Lower leg skin (tissue), 4 donors: Measurements from ENCODE around the gene ULK3. TPM values are rescaled to one million over a fixed set of nuclear protein-coding genes. Genes with fewer than 3 reads are reported as not detected.

Source experiments
- DNase-seq, 2 donors: peaks; one replicate each; pipeline ENCODE4 v3.0.0-alpha.2; 2019; ENCODE audit warnings: low spot score in 2 of 2
- H3K4me3 ChIP-seq: fragments of 200-600 bp; sonication (generic); 2 replicates; pipeline ENCODE4 v1.5.1; 2017; ENCODE audit warnings: mild to moderate bottlenecking, low read depth; ENCODE audit not compliant: poor library complexity, severe bottlenecking
- CTCF ChIP-seq, 3 donors: fragments of 450-650 bp; IDR thresholded peaks; one replicate each; pipeline ENCODE4 v1.5.1; 2016; ENCODE audit warnings: antibody characterized with exemption in 3 of 3, mild to moderate bottlenecking in 3 of 3, moderate library complexity in 2 of 3
- POLR2A ChIP-seq, 2 donors: fragments of 450-650 bp; IDR thresholded peaks; one replicate each; pipeline ENCODE4 v1.6.1; 2016 to 2017; ENCODE audit warnings: antibody characterized with exemption in 2 of 2, mild to moderate bottlenecking in 1 of 2, moderate library complexity in 1 of 2
- WGBS, 2 donors: methylation state at CpG; one replicate each; pipeline ENCODE4 v1.1.5; 2018; 5-methylcytosine and 5-hydroxymethylcytosine counted together
- intact Hi-C: fragments of 100-400 bp; cut with DNase I; formaldehyde crosslinking; loops from one replicate; pipeline ENCODE4 v1.15.0; 2023; ENCODE audit warnings: low total_unique reads
- total RNA-seq, 4 donors: library from RNA; depleted of rRNA; stranded (reverse); fragments of >200 nt; gene quantifications; one replicate each; pipeline ENCODE4 v1.1.0, GENCODE V29; 2016

Gene ULK3
- total RNA-seq, 4 donors from 2014 or later = 108 to 189 (median 123) TPM

- no peak overlapping the region for H3K4me3 ChIP-seq
- intact Hi-C loops = loop anchor here (10.0 kb wide), 1 partner anchor 50 kb away; the partner anchor contains the start of gene MPI
- 57 to 60% methylated on average over 5 of the region's 5 CpGs for WGBS, 2 donors
- no peak for TF ChIP-seq CTCF (IDR thresholded peaks at IDR 0.05)
- no peak for DNase-seq
Measured at GRCh38 chr15:74845208-74845568, 2.2 kb upstream of the ULK3 start.

GRCh38 chr15:74844319-74845207 lies 1.6 kb upstream of the ULK3 start:
- TF ChIP-seq CTCF (IDR thresholded peaks at IDR 0.05) = no peak
- intact Hi-C loops = loop anchor here (10.0 kb wide), 1 partner anchor 50 kb away; the partner anchor contains the start of gene MPI
- no peak overlapping the region for H3K4me3 ChIP-seq
- 67 to 72% methylated on average over 12 of the region's 12 CpGs for WGBS, 2 donors
- DNase-seq = no peak

- no peak overlapping the region for H3K4me3 ChIP-seq
- intact Hi-C loops = loop anchor here (10.0 kb wide), 1 partner anchor 51 kb away; the partner anchor contains the start of gene MPI
- WGBS, 2 donors = 50 to 57% methylated on average over 6 to 12 of the region's 12 CpGs
- TF ChIP-seq CTCF (IDR thresholded peaks at IDR 0.05) = no peak
- TF ChIP-seq POLR2A (IDR thresholded peaks at IDR 0.05) = no peak
- no peak for DNase-seq
Measured at GRCh38 chr15:74843891-74844299, 939 bp upstream of the ULK3 start.

GRCh38 chr15:74843445-74843828 lies 481 bp upstream of the ULK3 start:
- no peak for DNase-seq
- H3K4me3 ChIP-seq = peak overlapping the region; percentile 33
- intact Hi-C loops = loop anchor here (10.0 kb wide), 1 partner anchor 51 kb away; the partner anchor contains the start of gene MPI
- WGBS, 2 donors = 18 to 30% methylated on average over 10 to 18 of the region's 18 CpGs
- no peak for TF ChIP-seq POLR2A (IDR thresholded peaks at IDR 0.05)
- TF ChIP-seq CTCF (IDR thresholded peaks at IDR 0.05) = no peak

GRCh38 chr15:74841891-74842373 lies 1.0 kb downstream of the ULK3 start:
- H3K4me3 ChIP-seq = no peak overlapping the region
- DNase-seq = no peak
- TF ChIP-seq POLR2A (IDR thresholded peaks at IDR 0.05) (no peak), CTCF (IDR thresholded peaks at IDR 0.05) (no peak)
- 72 to 84% methylated on average over 14 of the region's 14 CpGs for WGBS, 2 donors
- intact Hi-C loops = loop anchor here (10.0 kb wide), 1 partner anchor 53 kb away; the partner anchor contains the start of gene MPI
